ENCODE data around the gene FAM89A.
"Not testable (repeated sequence)": the region's sequence is repeated elsewhere in the genome, so short reads cannot be mapped to it uniquely, and the experiment has no call there.

Gene FAM89A

GRCh38 chr1:231023150-231023549, 16.9 kb downstream of the FAM89A start:
- no peak for DNase-seq
- Histone ChIP-seq H3K27ac (ENCODE audit: low read length) (no peak overlapping the region), H3F3A (ENCODE audit: insufficient read depth, low read length) (no peaks in the 10 kb centered on the region), H3K9me3 (replicated peaks; ENCODE audit: insufficient read depth, low read length) (no peaks in the 10 kb centered on the region), H3K79me2 (ENCODE audit: low read length) (no peaks in the 10 kb centered on the region), H3K4me3 (ENCODE audit: low read length) (no peak overlapping the region), H3K9me2 (replicated peaks; ENCODE audit: insufficient read depth, low read length) (no peaks in the 10 kb centered on the region), H3K4me2 (ENCODE audit: low read depth, low read length) (no peak overlapping the region), H2AFZ (ENCODE audit: low read length) (no peak overlapping the region), H3K27me3 (replicated peaks; ENCODE audit: insufficient read depth, low read length) (no peaks in the 10 kb centered on the region), H3K36me3 (replicated peaks; ENCODE audit: insufficient read depth, low read length) (no peaks in the 10 kb centered on the region), H4K20me1 (ENCODE audit: insufficient read depth, low read length) (no peaks in the 10 kb centered on the region), H3K9ac (ENCODE audit: low read length) (no peak overlapping the region), H3K4me1 (ENCODE audit: low read length) (no peaks in the 10 kb centered on the region)
- no peak for TF ChIP-seq EZH2 (optimal IDR thresholded peaks at IDR 0.05; ENCODE audit: low read depth, low read length)
- no peak for TF ChIP-seq CTCF (IDR thresholded peaks at IDR 0.05; ENCODE audit: low read length)
- TF ChIP-seq EZH2phosphoT487 (IDR thresholded peaks at IDR 0.05; ENCODE audit: low read length): no peak

DNA sequence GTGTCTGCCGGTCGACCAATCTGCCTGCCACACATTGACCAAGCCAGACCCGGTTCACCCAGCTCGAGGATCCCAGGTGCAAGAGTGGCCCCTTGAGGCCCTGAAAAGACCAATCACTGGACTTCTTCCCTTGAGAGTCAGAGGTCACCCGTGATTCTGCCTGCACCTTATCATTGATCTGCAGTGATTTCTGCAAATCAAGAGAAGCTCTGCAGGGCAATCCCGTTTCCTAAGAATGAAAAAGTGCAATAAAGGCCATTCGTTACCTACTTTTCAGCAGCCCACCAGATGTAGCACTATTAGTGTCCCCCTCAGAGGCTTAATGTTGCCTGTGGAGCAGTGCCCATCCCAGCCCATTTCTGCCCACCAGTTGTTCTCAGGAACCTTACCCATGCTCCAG, 17.5 kb downstream of the FAM89A start:
- not testable (repeated sequence) for H3K79me2 ChIP-seq (ENCODE audit: low read length); H3K36me3 ChIP-seq (replicated peaks; ENCODE audit: insufficient read depth, low read length); H3K9ac ChIP-seq (ENCODE audit: low read length); H3K9me3 ChIP-seq (replicated peaks; ENCODE audit: insufficient read depth, low read length); H3F3A ChIP-seq (ENCODE audit: insufficient read depth, low read length); H3K27me3 ChIP-seq (replicated peaks; ENCODE audit: insufficient read depth, low read length); H3K27ac ChIP-seq (ENCODE audit: low read length); H3K4me2 ChIP-seq (ENCODE audit: low read depth, low read length); H3K9me2 ChIP-seq (replicated peaks; ENCODE audit: insufficient read depth, low read length); DNase-seq; H2AFZ ChIP-seq (ENCODE audit: low read length); H4K20me1 ChIP-seq (ENCODE audit: insufficient read depth, low read length); H3K4me3 ChIP-seq (ENCODE audit: low read length); H3K4me1 ChIP-seq (ENCODE audit: low read length)

DNA sequence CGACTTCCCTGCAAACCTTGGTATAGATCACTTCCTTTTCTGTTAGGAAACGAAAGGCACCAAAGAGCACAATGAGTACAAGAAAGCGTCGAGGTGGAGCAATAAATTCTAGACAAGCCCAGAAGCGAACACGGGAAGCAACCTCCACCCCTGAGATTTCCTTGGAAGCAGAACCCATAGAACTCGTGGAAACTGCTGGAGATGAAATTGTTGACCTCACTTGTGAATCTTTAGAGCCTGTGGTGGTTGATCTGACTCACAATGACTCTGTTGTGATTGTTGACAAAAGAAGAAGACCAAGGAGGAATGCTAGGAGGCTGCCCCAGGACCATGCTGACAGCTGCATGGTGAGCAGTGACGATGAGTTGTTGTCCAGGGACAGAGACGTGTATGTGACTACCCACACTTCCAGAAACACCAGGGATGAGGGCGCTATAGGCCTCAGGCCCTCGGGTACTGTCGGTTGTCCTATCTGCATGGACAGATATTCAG, 18.5 kb downstream of the FAM89A start:
- H4K20me1 ChIP-seq (ENCODE audit: insufficient read depth, low read length): no peaks in the 10 kb centered on the region
- H3K9me3 ChIP-seq (replicated peaks; ENCODE audit: insufficient read depth, low read length): no peaks in the 10 kb centered on the region
- no peaks in the 10 kb centered on the region for H3K4me1 ChIP-seq (ENCODE audit: low read length)
- TF ChIP-seq CTCF (IDR thresholded peaks at IDR 0.05; ENCODE audit: low read length): no peak
- TF ChIP-seq EZH2phosphoT487 (IDR thresholded peaks at IDR 0.05; ENCODE audit: low read length): no peak
- no peak for TF ChIP-seq EZH2 (optimal IDR thresholded peaks at IDR 0.05; ENCODE audit: low read depth, low read length)
- H3K27ac ChIP-seq (ENCODE audit: low read length): no peak overlapping the region
- no peak overlapping the region for H3K9ac ChIP-seq (ENCODE audit: low read length)
- H3K4me3 ChIP-seq (ENCODE audit: low read length): no peak overlapping the region
- no peaks in the 10 kb centered on the region for H3K79me2 ChIP-seq (ENCODE audit: low read length)
- no peak overlapping the region for H3K4me2 ChIP-seq (ENCODE audit: low read depth, low read length)
- no peak overlapping the region for H2AFZ ChIP-seq (ENCODE audit: low read length)
- H3K9me2 ChIP-seq (replicated peaks; ENCODE audit: insufficient read depth, low read length): no peaks in the 10 kb centered on the region
- H3F3A ChIP-seq (ENCODE audit: insufficient read depth, low read length): no peaks in the 10 kb centered on the region
- H3K36me3 ChIP-seq (replicated peaks; ENCODE audit: insufficient read depth, low read length): no peaks in the 10 kb centered on the region
- peak; percentile 5 for DNase-seq
- H3K27me3 ChIP-seq (replicated peaks; ENCODE audit: insufficient read depth, low read length): no peaks in the 10 kb centered on the region

DNA sequence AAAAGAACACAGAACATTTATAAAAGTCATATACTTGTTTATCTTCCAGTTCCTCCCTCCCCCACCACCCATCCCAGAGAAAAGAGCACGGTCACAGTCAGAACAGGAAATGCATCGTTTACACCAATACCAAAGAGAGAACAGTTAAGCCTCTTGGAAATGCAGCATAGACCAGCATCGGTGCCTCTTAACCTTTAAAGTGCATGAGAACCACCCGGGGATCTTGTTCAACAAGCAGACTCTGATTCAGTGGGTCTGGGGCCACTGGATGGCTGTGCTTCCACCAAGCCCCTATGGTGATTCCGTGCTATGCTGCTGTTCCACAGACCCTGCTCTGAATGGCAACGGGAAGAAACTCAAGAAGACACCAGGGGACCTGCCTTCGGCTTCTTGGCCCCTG, 19.2 kb downstream of the FAM89A start:
- H3K79me2 ChIP-seq (ENCODE audit: low read length): no peaks in the 10 kb centered on the region
- H4K20me1 ChIP-seq (ENCODE audit: insufficient read depth, low read length): no peaks in the 10 kb centered on the region
- no peak for TF ChIP-seq CTCF (IDR thresholded peaks at IDR 0.05; ENCODE audit: low read length)
- TF ChIP-seq EZH2 (optimal IDR thresholded peaks at IDR 0.05; ENCODE audit: low read depth, low read length): no peak
- TF ChIP-seq EZH2phosphoT487 (IDR thresholded peaks at IDR 0.05; ENCODE audit: low read length): no peak
- H3K4me3 ChIP-seq (ENCODE audit: low read length): no peak overlapping the region
- no peak overlapping the region for H2AFZ ChIP-seq (ENCODE audit: low read length)
- H3K9ac ChIP-seq (ENCODE audit: low read length): no peak overlapping the region
- H3K4me2 ChIP-seq (ENCODE audit: low read depth, low read length): no peak overlapping the region
- no peak for DNase-seq
- H3K4me1 ChIP-seq (ENCODE audit: low read length): no peaks in the 10 kb centered on the region
- H3F3A ChIP-seq (ENCODE audit: insufficient read depth, low read length): no peaks in the 10 kb centered on the region
- H3K9me3 ChIP-seq (replicated peaks; ENCODE audit: insufficient read depth, low read length): no peaks in the 10 kb centered on the region
- H3K36me3 ChIP-seq (replicated peaks; ENCODE audit: insufficient read depth, low read length): no peaks in the 10 kb centered on the region
- H3K27me3 ChIP-seq (replicated peaks; ENCODE audit: insufficient read depth, low read length): no peaks in the 10 kb centered on the region
- H3K9me2 ChIP-seq (replicated peaks; ENCODE audit: insufficient read depth, low read length): no peaks in the 10 kb centered on the region
- H3K27ac ChIP-seq (ENCODE audit: low read length): no peak overlapping the region

Measured in MM.1S (cell line).